ENCODE results near the gene TBC1D22A.

The TBC1D22A gene

DNA sequence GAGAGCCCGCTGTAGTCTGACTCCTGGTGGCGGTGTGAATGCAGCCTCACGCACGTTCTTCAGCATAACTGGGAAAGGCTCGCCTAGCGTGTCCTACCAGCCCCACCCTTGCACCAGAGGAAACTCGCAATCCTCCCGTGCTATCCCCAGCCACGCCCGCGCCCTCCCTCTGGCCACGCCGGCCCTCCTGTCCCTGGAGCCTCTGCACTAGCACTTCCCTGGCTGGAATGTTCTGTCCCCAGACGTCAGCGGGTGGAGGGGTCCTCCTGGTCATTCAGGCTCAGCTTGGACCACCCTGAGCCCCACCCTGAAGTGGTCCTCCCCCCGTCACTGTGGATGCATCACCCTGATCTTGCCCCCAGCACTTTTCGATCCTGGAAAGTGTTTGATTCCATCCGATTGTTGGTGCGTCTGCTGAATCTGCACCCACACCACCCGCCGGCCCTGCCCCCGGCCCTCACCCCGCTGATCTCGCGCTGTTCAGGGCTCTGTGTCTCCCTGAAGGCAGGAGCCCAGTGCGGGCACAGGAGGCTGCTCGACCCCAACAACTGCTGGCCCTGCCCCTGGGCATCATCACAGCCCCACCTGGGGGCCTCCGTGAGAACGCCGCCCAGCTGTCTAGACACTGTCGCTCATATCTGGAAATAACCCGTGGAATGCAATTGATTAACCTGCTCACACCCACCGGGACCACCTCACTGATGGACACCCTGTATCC is 437.0 kb downstream of the TBC1D22A start:
- no peak for DNase-seq

DNA sequence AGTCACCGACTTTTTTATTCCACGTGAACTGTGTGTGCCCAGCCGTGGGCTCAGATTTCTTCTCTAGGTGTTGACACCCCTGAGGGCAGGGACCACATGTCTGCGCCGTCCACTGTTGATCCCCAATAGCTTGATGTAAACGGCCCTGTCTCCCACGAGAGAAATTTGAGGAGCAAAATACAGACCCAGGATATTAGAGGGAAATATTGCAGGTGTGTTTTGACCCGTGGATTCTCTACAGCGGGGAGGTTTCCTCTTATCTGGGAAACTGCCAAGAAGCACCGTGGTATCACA is 437.5 kb downstream of the TBC1D22A start:
- DNase-seq = no peak

DNA sequence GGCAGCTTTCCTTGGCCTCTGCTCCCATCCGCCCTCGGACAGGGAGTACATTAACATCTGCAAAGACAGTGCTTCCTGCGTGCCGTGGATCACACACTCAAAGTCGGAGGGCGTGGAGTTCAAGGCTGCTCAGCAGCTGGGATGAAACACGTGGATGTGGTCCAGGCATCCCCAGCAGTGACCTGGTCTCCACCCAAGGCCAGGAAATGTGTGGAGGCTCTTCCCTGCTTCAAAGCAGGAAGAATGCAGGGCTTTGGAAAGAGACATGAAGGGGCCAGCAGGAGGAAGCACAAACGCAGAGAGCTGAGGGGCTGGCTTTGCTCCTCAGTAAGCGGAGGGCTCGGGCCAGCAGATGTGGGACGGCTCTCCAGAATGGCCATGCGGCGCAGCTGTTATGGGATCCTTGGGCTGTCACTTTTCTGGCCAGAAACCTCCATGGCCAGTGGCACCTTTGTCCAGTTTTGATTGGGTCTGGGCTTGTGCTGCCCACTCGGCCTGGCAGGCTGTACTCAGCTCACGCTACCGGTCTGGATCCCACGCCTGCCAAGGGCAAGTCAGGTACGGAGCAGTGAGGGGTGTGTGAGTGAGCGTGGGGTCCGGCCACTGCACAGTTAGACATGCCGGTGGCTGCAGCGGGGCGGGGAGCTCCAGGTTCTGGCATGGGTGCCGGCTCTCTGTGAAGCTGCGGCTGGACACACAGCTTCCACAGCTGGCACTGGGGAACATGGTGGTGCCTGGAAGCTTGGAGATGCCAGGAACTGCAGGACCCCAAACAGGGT is 438.0 kb downstream of the TBC1D22A start:
- no peak for DNase-seq

DNA sequence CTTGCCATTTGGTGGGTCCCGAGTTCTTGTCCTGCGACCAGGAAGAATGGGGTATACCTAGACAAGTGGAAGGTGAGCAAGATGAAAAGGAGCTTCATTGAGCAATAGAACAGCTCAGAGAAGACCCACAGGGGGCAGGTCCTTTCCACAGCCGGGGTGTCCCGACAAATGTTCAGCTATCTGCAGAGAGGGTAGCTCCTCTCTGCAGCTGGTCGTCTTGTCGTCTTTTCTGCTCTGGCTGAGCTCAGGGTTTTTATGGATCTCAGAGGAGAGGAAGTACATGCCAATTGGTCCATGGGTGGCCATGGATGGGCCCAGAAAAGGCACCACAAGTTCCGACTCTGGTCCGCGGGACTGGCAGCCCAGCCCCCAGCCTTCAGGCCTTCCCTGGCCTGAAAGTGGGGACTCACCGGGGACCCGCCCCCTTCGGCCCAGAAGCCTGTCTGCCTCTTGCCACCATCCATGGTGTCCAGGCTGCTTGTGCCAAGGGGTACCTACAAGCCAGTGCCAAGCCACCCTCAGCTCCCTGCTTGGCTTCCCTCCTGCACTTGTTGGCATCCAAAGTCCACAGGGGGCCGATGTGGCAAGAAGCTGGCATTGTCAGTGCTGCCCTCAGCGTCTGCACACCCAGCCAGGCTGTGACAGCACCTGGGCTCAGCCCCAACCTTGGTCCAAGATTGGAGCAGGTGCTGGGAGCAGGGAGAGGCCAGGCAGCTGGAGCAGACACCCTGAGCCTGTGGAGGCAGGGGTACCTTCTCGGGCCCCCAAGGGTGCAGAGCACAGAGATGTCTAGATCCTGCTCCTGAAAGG is 438.9 kb downstream of the TBC1D22A start:
- DNase-seq = no peak

DNA sequence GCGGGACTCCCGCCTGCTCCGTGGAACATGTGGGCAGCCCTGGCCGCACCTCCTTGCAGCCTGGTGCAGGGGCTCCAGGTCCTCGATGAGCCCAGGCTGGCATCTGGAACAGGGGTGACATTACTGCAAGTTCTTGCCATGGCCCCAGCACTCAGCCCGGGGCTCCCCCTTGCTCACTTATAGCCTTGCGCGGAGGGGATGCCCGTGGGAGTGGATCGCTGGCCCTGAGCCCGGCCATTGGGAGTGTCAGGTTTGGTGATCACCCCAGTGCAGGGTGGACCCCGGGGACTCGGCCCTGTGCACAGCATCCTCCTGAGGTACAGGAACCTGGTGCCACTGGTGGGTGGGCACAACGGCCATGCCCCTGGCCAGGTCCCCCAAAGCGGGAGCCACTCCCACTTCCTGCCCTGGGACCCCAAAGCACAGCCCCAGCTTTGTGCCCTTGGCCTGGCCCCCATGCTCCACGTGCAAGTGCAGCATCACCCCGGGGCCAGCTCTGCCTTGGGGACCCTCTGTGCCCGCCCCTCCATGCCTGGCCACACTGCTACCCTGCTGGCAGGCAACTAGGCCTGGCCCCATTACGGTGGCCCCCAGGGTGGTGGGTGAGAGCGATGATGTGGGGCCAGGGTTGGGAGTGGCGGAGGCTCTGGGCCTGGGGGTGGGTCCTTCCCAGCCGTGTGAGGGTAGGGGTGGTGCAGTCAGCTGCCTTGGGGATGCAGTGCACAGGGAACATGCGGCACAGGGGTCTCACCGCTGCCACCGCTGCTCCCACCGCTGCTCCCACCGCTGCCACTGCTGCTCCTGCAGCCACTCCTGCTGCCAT is 439.8 kb downstream of the TBC1D22A start:
- no peak for DNase-seq

DNA sequence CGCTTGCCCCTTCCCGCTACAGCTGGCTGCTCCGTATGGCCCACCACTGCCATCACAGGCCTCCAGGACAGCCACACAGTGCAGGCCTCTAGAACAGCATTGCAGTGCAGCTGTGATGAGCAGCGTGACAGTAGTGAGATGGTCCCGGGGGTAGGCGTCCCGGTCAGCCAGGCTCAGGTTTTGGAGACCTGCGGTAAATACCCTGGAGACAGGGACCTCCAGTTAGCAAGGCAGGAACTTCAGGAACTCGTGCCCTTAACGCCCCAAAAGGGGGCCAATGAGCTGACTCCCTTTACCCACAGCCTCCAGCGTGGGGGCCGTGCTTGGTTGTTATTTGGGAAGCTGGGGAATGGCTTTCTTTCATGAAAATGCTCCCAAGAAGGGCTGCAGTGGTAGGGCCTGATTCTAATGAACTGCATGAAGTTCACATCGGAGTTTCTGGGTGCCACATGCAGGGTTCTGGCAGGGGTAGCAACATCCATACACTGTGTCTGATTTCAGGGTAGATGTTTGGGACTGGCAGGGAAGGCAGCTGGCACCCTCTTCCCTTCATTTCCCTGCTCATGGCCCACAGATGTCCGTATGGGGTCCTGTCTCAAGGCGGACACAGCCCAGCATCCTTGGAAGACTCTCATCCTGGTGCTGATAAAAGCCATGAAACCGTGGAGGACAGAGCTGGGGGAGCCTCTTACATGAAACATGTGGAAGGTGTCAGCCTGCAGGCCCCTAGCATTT is 440.5 kb downstream of the TBC1D22A start:
- no peak for DNase-seq

DNA sequence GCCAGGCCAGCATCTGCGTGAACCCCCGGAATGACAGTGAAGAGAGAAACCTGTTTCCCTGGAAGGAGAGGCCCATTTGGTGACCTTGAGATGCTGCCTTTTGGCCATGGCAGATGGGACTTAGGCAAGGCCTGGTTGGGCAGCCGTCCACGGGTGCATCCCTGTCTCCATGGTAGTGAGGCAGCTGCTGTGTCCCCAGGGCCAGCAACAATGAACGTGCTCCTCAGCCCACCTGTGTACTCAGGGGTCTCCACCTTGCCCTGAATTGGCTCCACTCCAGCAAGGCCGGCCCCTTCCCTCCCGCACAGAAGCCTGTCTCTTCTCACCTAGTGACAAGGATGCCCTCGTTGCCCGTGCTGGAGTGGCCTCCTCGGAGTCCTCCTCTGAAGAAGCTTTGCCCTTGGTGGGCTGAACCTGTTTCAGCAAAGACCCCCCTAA is 441.1 kb downstream of the TBC1D22A start:
- no peak for DNase-seq

DNA sequence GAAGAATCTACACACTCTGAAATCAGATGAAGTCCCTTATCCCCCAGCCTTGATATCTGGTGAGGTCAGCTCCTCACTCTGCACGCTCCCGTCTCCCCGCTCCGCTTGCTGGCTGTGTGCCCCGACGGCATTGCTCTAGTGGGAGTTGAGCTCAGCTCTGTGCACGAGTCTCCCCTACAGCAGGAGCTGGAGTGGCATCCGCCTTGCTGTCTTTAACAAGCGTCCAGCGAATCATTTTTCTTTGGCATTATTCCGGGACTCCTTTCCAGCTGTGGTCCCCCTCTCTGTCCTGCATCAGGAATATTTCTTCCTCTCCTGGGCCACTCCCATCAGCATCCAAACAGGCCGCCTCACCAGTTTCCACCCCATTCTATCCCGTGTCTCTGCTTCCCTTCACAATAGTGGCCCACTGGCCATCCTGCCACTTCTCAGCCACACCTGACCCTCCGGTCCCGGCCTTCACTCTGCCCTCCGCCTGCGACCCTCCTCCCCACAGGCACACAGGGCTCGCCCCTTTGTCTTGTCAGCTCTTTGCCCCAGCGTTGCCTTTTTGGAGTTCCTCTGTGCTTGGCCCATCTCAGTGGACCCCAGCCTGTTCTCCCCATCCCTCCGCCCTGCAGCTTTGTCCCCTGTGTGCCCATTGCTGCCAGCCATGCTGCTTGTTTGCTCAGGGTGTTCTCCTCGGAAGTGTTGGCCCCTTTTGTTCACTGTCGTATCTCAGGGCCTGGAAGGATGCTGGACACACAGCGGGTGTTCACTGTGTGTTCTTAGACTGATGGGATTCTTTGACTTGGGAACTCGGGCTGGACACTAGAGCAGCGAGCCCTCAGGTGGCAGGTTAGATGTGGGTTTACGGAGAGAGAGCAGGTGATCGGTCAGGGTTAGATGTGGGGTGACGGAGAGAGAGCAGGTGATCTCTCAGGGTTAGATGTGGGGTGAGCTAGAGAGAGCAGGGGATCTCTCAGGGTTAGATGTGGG is 441.8 kb downstream of the TBC1D22A start:
- no peak for DNase-seq

DNA sequence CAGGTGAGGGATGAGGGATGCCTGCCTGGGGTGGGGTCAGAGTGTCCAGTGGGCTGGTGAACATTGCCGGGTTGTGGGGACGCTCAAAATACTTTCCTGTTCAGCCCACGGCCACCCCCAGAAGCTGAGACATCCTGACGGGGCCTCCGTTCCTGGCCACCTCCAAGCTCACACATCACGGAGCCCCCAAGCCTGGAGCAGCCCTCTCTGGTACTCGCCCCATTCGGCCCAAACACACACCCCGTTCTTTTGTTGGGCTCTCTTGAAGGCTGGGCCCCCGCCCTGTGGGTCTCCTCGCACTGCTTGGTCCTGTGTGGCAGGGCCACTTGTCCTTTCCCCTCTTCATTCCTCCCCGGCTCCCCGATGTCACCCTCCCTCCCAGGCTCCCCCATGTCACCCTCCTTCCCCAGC is 442.6 kb downstream of the TBC1D22A start:
- DNase-seq = no peak

DNA sequence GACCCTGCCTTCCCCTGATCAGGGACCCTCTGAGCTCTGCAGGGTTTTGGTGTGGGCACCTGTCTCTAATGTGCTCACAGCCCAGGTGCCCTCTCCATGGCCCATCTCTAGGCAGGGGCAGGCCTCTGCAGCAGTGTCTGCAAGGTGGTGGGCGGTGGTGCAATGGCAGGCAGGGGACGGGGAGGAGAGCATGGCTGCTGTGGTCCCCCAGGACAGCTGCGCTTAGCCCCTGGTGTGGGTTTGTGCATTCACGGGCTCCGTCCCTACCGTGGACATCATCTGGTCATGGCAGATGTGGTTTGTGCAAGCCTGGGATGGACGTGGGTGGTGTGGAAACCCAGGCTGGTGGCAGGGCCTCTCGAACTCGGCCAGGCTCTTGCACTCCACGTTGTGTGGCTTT is 443.1 kb downstream of the TBC1D22A start:
- no peak for DNase-seq

DNA sequence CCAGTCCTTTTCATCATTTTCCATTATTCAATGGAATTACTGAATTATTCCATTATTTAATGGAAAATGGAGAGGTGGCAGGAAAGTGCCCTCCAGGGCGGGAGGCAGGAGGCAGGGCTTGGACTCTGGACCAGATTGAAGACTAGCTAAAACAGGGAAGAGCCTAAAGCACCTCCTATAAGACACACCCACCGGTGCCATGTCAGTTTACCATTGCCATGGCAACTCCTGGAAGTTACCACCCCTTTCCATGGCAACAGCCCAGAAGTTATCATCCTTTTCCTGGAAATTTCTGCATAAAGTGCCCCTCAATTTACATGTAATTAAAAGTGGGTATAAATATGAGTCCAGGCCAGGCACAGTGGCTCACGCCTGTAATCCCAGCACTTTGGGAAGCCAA is 443.7 kb downstream of the TBC1D22A start:
- no peak for DNase-seq

DNA sequence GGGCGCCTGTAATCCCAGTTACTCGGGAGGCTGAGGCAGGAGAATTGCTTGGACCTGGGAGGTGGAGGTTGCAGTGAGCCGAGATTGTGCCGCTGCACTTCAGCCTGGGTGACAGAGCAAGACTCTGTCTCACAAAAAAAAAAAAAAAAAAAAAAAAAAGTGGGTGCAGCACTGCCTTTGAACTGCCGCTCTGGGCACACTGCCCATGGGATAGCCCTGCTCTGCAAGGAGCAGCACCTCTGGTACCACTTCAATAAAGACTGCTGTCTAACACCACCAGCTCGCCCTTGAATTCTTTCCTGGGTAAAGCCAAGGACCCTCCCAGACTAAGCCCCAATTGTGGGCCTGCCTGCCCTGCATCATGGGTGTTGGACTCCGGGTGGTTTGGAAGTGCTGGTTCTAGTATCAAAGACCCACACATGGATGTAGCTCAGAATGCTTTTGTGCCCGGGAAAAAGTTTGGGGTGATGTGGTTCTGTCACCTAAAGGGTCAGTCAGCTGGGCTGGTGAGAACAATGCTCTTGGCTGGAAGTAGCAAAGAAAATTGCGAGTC is 444.3 kb downstream of the TBC1D22A start:
- no peak for DNase-seq

DNA sequence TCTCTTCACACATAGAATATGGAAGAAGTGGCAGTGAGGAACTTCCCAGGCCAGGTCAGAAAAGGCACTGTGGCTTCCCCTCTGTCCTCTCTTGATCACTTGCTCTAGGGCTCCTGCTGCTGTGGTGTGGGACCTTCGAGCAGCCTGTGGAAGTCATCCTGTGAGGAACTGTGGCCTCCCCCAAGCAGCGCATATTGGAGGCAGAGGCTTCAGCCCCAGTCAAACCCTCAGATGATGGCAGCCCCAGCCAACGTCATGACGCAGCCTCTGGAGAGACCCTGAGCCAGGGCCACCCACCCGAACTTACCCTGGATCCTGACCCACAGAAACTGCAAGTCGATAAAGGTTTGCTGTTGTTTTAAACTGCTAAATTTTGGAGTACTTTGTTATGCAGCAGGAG is 444.9 kb downstream of the TBC1D22A start:
- no peak for DNase-seq

DNA sequence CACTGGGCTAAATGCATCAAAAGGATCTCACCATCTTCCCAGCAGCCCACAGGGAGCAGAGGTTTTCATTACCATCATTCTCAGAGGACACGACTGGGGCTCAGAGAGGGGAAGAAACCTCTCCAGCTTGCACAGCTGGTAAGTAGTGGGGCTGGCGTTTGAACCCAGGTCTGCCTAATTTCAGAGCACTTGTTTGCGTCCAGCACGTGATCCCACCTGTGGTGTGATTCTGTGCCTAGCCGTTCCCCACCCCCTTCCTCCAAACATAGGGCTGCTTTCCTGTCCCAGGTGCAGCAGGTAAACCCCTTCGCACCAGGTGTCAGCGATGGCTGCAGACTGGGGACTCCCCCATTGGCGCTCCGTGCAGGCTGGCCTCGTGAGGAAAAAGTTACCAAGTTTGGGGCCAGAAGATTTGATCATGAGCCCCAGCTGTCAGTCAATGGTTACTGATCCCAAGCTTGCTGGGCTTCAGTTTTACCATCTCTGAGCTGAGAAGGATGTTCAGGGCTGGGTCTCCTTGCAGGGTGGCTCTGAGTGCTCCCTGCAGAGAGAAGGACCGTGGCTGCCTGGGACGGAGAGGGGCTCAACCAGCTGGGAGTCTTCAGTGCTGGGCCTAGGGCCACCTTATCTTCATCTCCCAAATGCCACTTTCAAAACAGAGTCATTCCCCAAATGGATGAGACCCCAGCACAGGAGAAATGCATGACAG is 445.6 kb downstream of the TBC1D22A start:
- peak; percentile 26 for DNase-seq

DNA sequence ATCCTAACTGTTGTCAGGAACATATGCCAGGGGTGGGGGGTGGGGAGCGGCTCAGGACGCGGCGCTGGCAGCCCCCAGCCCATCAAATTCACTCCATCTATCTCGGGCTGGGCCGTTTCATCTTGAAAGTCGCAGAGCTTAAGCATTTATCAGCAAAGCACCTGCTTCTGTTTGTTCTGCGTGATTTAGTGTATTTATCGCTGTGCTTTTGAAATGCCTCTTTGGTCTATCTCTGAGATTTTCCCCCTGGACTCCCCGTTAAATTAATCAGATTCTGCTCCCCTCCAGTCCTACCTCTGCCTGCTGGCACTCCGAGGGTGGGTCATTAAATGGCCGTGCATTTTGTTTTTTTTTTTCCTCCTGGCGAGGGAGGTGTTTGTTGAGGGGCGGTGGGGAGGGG is 446.2 kb downstream of the TBC1D22A start:
- no peak for DNase-seq

DNA sequence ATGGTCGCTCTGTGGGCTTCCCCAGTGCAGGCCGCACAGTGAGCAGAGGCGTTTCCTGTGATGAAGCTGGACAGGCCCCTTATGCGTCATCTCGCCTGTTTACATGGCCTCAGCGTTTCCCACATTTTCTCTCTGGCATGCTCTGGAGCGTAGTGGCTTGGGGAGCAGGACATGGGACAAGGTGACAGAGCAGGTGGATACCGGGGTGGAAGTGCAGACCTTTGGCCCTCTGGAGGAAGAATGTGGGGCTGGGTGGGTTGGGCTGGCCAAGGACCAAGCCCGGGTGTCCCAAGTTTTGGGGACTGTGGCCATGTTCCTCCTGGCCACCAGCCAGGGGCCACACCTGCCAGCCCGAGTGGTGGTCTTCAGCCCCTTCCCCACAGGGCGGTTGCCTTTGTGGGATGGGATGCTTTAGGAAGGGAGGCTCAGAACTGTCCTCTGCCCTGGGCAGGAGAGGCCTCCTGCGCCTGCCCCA is 446.6 kb downstream of the TBC1D22A start:
- no peak for DNase-seq

DNA sequence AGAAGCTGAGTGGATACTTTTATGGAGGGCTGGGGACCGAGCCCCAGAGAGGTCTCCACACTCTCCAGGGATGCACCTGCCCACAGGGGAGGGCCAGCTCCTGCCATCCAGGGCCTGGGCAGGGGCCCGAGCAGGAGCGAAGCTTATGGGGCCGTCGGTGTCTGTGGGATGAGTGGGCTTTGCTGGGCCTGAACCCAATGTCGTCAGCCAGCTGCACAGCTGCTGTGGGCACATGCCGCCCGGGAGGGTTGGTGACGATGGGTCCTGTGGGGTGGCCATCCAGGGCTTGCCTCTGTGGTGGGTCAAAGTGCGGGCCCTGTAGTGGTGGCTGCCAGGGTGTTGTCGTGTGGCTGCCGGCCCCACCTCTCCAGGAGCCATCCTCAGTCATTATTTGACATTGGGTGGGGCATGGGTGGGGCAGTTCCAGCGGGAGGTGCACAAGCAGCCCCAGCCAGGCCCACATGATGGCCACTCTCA is 447.1 kb downstream of the TBC1D22A start:
- peak; percentile 37 for DNase-seq

DNA sequence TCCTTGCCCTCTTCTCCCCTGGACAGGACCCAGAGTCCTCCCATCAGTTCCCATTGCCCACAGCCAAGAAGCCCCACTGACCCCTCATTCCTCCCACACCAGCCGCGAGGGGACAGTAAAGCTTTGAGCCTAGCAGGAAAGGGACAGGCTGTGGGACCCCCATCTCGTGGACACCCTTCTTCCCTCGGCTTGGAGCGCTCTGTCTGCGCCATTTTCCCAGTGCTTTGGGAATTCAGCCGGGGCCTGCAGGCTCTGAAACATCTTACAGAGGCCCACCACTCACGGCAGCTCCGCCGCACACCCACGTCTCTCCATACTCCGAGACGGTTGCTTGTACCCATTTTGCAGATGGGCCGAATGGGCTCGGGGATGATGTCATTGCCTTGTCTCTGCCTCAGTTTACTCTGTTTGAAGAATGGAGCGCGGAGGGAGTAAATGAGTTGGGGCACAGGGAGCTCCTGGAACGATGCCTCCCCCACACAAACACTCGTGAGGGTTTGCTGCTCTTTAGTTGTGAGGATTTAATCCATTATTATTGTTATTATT is 447.7 kb downstream of the TBC1D22A start:
- DNase-seq = no peak

DNA sequence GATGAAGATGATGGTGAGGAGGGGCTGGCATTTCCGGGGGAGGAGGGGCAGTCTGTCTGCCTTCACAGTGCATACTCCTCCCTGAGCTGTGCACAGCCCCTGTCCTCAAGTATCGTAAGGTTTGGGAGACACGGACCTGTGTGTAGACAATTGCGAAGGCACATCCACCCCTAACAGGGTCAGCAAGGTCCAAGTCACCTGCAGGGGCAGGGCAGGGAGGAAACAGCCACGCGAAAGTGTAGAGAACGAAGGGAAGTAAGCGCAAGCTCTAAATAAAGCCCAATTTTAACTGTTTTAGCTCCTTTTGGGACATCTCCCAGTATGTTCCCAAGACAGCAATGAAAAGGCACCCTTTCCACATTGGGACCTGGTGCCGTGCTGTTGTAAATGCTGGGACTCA is 448.2 kb downstream of the TBC1D22A start:
- DNase-seq = no peak
